Right atrium auricular region (tissue), 2 donors: ENCODE data around the gene CEBPE. TPM values are rescaled to one million over a fixed set of nuclear protein-coding genes. Genes with fewer than 3 reads are reported as not detected.

Experiments used
- DNase-seq: peaks from one replicate; pipeline ENCODE4 v3.0.0-alpha.2; 2019; ENCODE audit warnings: low spot score
- H3K27ac ChIP-seq, 2 donors: fragments of 200-600 bp; sonication (generic); 1 replicate in 1 of 2; 2 replicates in 1 of 2; pipeline ENCODE4 v1.5.1; 2016 to 2019
- H3K27me3 ChIP-seq, 2 donors: fragments of 200-600 bp; sonication (generic); one replicate each; pipeline versions ENCODE4 v1.5.1 to v1.6.0; 2017 to 2019
- H3K36me3 ChIP-seq: fragments of 200-600 bp; sonication (generic); one replicate; pipeline ENCODE4 v1.5.1; 2016
- H3K4me1 ChIP-seq, 2 donors: fragments of 200-600 bp; sonication (generic); one replicate each; pipeline versions ENCODE4 v1.5.1 to v1.6.0; 2017 to 2019
- H3K4me3 ChIP-seq, 2 donors: fragments of 200-600 bp; sonication (generic); 1 replicate in 1 of 2; 2 replicates in 1 of 2; pipeline ENCODE4 v1.5.1; 2017 to 2019; ENCODE audit warnings: mild to moderate bottlenecking in 1 of 2, moderate library complexity in 1 of 2
- H3K9me3 ChIP-seq, 2 donors: fragments of 200-600 bp; sonication (generic); one replicate each; pipeline ENCODE4 v1.5.1; 2019
- CTCF ChIP-seq, 2 donors: fragments of 200-600 bp; sonication (generic); IDR thresholded peaks; one replicate each; pipeline ENCODE4 v1.5.1; 2019; ENCODE audit warnings: antibody characterized with exemption in 2 of 2
- total RNA-seq, 2 donors: library from RNA; depleted of rRNA; stranded (reverse); fragments of >200 nt; gene quantifications; one replicate each; pipeline ENCODE4 v1.1.0, GENCODE V29; 2016

CEBPE gene
- total RNA-seq, 2 donors from 2014 or later = not detected

GRCh38 chr14:23067847-23068788, 50.9 kb downstream of the CEBPE start:
- DNase-seq = no peak
- Histone ChIP-seq H3K4me1 (peaks cover 0 to 34% of the 10 kb centered on the region in 2 donors), H3K4me3 (no peak overlapping the region), H3K36me3 (peaks cover 64% of the 10 kb centered on the region), H3K9me3 (no peaks in the 10 kb centered on the region), H3K27me3 (no peaks in the 10 kb centered on the region), H3K27ac (no peak overlapping the region)
- no peak for TF ChIP-seq CTCF (IDR thresholded peaks at IDR 0.05)

Other genes with a start within 250 kb of the CEBPE start
- 100 to 1,000 TPM in 1 of 2 donors, 10 to 100 TPM in 1; 54.2 to 144 TPM for gene LRP10, start 247.5 kb downstream of the CEBPE start, total RNA-seq
- gene REM2, start 236.0 kb downstream of the CEBPE start, total RNA-seq = not detected
- gene RBM23, start 200.1 kb downstream of the CEBPE start, total RNA-seq = 100 to 1,000 TPM in 1 of 2 donors, 10 to 100 TPM in 1; 76.5 to 774 TPM
- gene PRMT5, start 189.9 kb downstream of the CEBPE start, total RNA-seq = 10 to 100 TPM; 23.3 to 55.1 TPM
- gene HAUS4, start 162.2 kb downstream of the CEBPE start, total RNA-seq = 10 to 100 TPM; 25.8 to 28.7 TPM
- 10 to 100 TPM in 1 of 2 donors, 1 to 10 TPM in 1; 5.8 to 24.6 TPM for gene AJUBA, start 136.7 kb downstream of the CEBPE start, total RNA-seq
- gene C14orf93, start 109.1 kb downstream of the CEBPE start, total RNA-seq = 1 to 10 TPM; 5.0 to 6.8 TPM
- gene PSMB5, start 84.4 kb downstream of the CEBPE start, total RNA-seq = 100 to 1,000 TPM; 105 to 122 TPM
- gene PSMB11, start 77.0 kb downstream of the CEBPE start, total RNA-seq = not detected
- gene CDH24, start 61.7 kb downstream of the CEBPE start, total RNA-seq = 1 to 10 TPM; 1.3 to 1.4 TPM
- 10 to 100 TPM; 53.9 to 55.3 TPM for gene ACIN1, start 24.1 kb downstream of the CEBPE start, total RNA-seq
- 10 to 100 TPM; 13.5 to 23.7 TPM for gene C14orf119, start 23.8 kb downstream of the CEBPE start, total RNA-seq
- gene CIROP, start 14.3 kb downstream of the CEBPE start, total RNA-seq = not detected
- 10 to 100 TPM; 11.9 to 23.7 TPM for gene SLC7A8, start 64.4 kb upstream of the CEBPE start, total RNA-seq
- gene RNF212B, start 118.7 kb upstream of the CEBPE start, total RNA-seq = not detected
- gene HOMEZ, start 166.9 kb upstream of the CEBPE start, total RNA-seq = 10 to 100 TPM in 1 of 2 donors, 1 to 10 TPM in 1; 8.5 to 10.1 TPM
- 1 to 10 TPM; 2.7 to 3.9 TPM for gene PPP1R3E, start 183.6 kb upstream of the CEBPE start, total RNA-seq
- gene BCL2L2, start 187.6 kb upstream of the CEBPE start, total RNA-seq = 10 to 100 TPM; 26.8 to 36.3 TPM
- 10 to 100 TPM; 26.0 to 36.1 TPM for gene PABPN1, start 202.2 kb upstream of the CEBPE start, total RNA-seq
- gene SLC22A17, start 233.6 kb upstream of the CEBPE start, total RNA-seq = 10 to 100 TPM; 29.4 to 47.0 TPM
- 1 to 10 TPM; 4.1 to 6.3 TPM for gene EFS, start 245.9 kb upstream of the CEBPE start, total RNA-seq